K562 (cell line): ENCODE data around the gene TANGO6. TPM values are rescaled to one million over a fixed set of nuclear protein-coding genes. Genes with fewer than 3 reads are reported as not detected.

Experiments
- ATAC-seq: fragments of 200-7000 bp; cut with Tn5 transposase; 3 replicates; pipeline ENCODE4 v1.9.1; 2020; ENCODE audit warnings: moderate library complexity
- BruUV-seq: library from RNA; stranded (reverse); fragments of 400-500 nt; replicated peaks from 2 replicates; lab custom pipeline; 2021; lab: Mats Ljungman, UMichigan
- CTCF ChIA-PET: fragments of 300-600 bp; formaldehyde crosslinking; extraction: SDS; loops from one replicate; lab custom pipeline; 2021; ENCODE audit warnings: low intra/inter-chr PET ratio; lab: Yijun Ruan, JAX
- POLR2A ChIA-PET: fragments of 300-600, 350-650 bp; sonication (Branson Sonifier 250); formaldehyde crosslinking; extraction: SDS; loops from one replicate; lab custom pipeline; 2021; ENCODE audit warnings: antibody characterized with exemption, inconsistent platforms; lab: Yijun Ruan, JAX
- DNase-seq, 4 experiments: peaks; one replicate each; pipeline versions ENCODE4 v3.0.0 to v3.0.0-alpha.2; 2011 to 2018; ENCODE audit warnings: low spot score in 3 of 4, mixed read lengths in 3 of 4; ENCODE audit errors: extremely low read depth in 1 of 4
- FAIRE-seq: peaks from 2 replicates; lab custom pipeline; 2011; peaks lifted over from hg19 to GRCh38; lab: Jason Lieb, UNC
- H2AFZ ChIP-seq: 2 replicates; pipeline ENCODE4 v1.6.0; 2011; ENCODE audit warnings: low read depth, low read length, control low read depth, inconsistent platforms
- H3K27ac ChIP-seq: fragments of 200-600 bp; 3 replicates; pipeline ENCODE4 v1.8.0; 2011; ENCODE audit warnings: low read depth, mild to moderate bottlenecking, control low read depth, inconsistent platforms, low read length, moderate library complexity, mixed read lengths; ENCODE audit errors: extremely low read depth
- H3K27me3 ChIP-seq, 2 experiments: fragments of 300-600 bp in 1 of 2; 2 replicates in 1 of 2; 3 replicates in 1 of 2; pipeline versions ENCODE4 v1.6.0 to v1.8.0; 2011; ENCODE audit warnings: inconsistent platforms in 2 of 2, low read length in 2 of 2, mild to moderate bottlenecking in 1 of 2, mixed read lengths in 1 of 2, moderate library complexity in 1 of 2; ENCODE audit not compliant: control insufficient read depth in 2 of 2, insufficient read depth in 2 of 2
- H3K36me3 ChIP-seq: fragments of 300-600 bp; 3 replicates; pipeline ENCODE4 v1.8.0; 2011; ENCODE audit warnings: mild to moderate bottlenecking, low read length, inconsistent platforms; ENCODE audit not compliant: control insufficient read depth, insufficient read depth
- H3K4me1 ChIP-seq, 2 experiments: fragments of 200-600 bp in 1 of 2; replicated peaks in 1 of 2; 2 replicates in 1 of 2; 3 replicates in 1 of 2; pipeline versions ENCODE4 v1.5.1 to v1.8.0; 2011; ENCODE audit warnings: inconsistent platforms in 2 of 2, low read length in 2 of 2, mild to moderate bottlenecking in 1 of 2, mixed read lengths in 1 of 2, moderate library complexity in 1 of 2; ENCODE audit not compliant: control insufficient read depth in 2 of 2, insufficient read depth in 2 of 2
- H3K4me2 ChIP-seq: 2 replicates; pipeline ENCODE4 v1.6.1; 2011; ENCODE audit warnings: low read length, control low read depth, inconsistent platforms, mixed read lengths; ENCODE audit not compliant: insufficient read depth
- H3K4me3 ChIP-seq: fragments of 200-600 bp; sonication (generic), shearing (Covaris generic); 2 replicates; pipeline ENCODE4 v1.5.1; 2016; ENCODE audit warnings: control low read depth, inconsistent platforms
- H3K79me2 ChIP-seq: fragments of 200-600 bp; 3 replicates; pipeline ENCODE4 v1.8.0; 2011; ENCODE audit warnings: low read length, inconsistent platforms; ENCODE audit not compliant: control insufficient read depth, insufficient read depth
- H3K9ac ChIP-seq, 2 experiments: 2 replicates each; pipeline versions ENCODE4 v1.6.0 to v1.6.1; 2011; ENCODE audit warnings: low read depth in 2 of 2, low read length in 2 of 2, control low read depth in 1 of 2, inconsistent platforms in 1 of 2, mild to moderate bottlenecking in 1 of 2, mixed read lengths in 1 of 2; ENCODE audit not compliant: insufficient read depth in 1 of 2
- H3K9me1 ChIP-seq: one replicate; pipeline ENCODE4 v1.6.0; 2011; ENCODE audit warnings: inconsistent platforms, mild to moderate bottlenecking, low read length, moderate library complexity; ENCODE audit not compliant: control insufficient read depth, insufficient read depth
- H3K9me3 ChIP-seq: replicated peaks from 2 replicates; pipeline ENCODE4 v1.5.1; 2011; ENCODE audit warnings: low read depth, low read length, inconsistent platforms; ENCODE audit not compliant: control insufficient read depth, insufficient read depth
- H4K20me1 ChIP-seq: replicated peaks from 2 replicates; pipeline ENCODE4 v1.6.1; 2011; ENCODE audit warnings: low read length, inconsistent platforms, mixed read lengths; ENCODE audit not compliant: control insufficient read depth, insufficient read depth
- ARID2 ChIP-seq: fragments of 450-650 bp; IDR thresholded peaks from 2 replicates; pipeline ENCODE4 v1.6.1; 2017; ENCODE audit warnings: antibody characterized with exemption, mild to moderate bottlenecking
- ATF1 ChIP-seq, 2 experiments: fragments of 450-650 bp in 1 of 2; IDR thresholded peaks; 2 replicates each; pipeline ENCODE4 v1.6.1; 2016; ENCODE audit warnings: missing compliant biosample characterization in 1 of 2, missing genetic modification characterization in 1 of 2
- BCL6 ChIP-seq: fragments of 250-450 bp; sonication (Bioruptor Pico); IDR thresholded peaks from 2 replicates; pipeline ENCODE4 v1.4.0; 2020
- CBFA2T3 ChIP-seq: fragments of 450-650 bp; IDR thresholded peaks from 2 replicates; pipeline ENCODE4 v1.6.1; 2017
- CEBPG ChIP-seq, 3 experiments: fragments of 200-800 bp in 1 of 3; sonication (Bioruptor generic) in 1 of 3; sonication (generic) in 1 of 3; formaldehyde crosslinking in 1 of 3; IDR thresholded peaks in 2 of 3; conservative IDR thresholded peaks in 1 of 3; 2 replicates each; pipeline versions ENCODE4 v1.6.1 to v1.8.0; 2016 to 2022; ENCODE audit warnings: missing compliant biosample characterization in 2 of 3, missing genetic modification characterization in 2 of 3, mild to moderate bottlenecking in 1 of 3, missing genetic modification reagents in 1 of 3
- FOXP1 ChIP-seq: sonication (generic); formaldehyde crosslinking; IDR thresholded peaks from 2 replicates; pipeline ENCODE4 v1.8.0; 2022; ENCODE audit warnings: mild to moderate bottlenecking, missing genetic modification reagents
- PRPF4 ChIP-seq: fragments of 200-400 bp; formaldehyde crosslinking; IDR thresholded peaks from one replicate; pipeline ENCODE4 v1.6.1; 2017; ENCODE audit warnings: low read length, low read depth, mild to moderate bottlenecking; ENCODE audit not compliant: insufficient read depth, poor library complexity, severe bottlenecking
- RBM15 ChIP-seq: fragments of 200-400 bp; formaldehyde crosslinking; IDR thresholded peaks from 2 replicates; pipeline ENCODE4 v1.6.1; 2018; ENCODE audit warnings: mild to moderate bottlenecking, low read length, moderate library complexity; ENCODE audit not compliant: insufficient read depth
- RBM17 ChIP-seq: fragments of 200-400 bp; formaldehyde crosslinking; IDR thresholded peaks from 2 replicates; pipeline ENCODE4 v1.6.1; 2017; ENCODE audit warnings: low read depth, mild to moderate bottlenecking, low read length, borderline replicate concordance
- TCF7L2 ChIP-seq: fragments of 150-350 bp; IDR thresholded peaks from 2 replicates; pipeline ENCODE4 v1.6.1; 2016; ENCODE audit warnings: low read depth, mild to moderate bottlenecking, low read length, moderate library complexity
- TSC22D4 ChIP-seq: fragments of 450-650 bp; IDR thresholded peaks from 2 replicates; pipeline ENCODE4 v1.6.1; 2016; ENCODE audit warnings: missing genetic modification characterization, missing biosample characterization, control low read depth
- ZBED1 ChIP-seq: IDR thresholded peaks from 2 replicates; pipeline ENCODE4 v1.6.1; 2014
- WGBS: fragments of 100-300 bp; shearing (Covaris generic); methylation state at CpG from one replicate; pipeline ENCODE4 v1.1.6; 2016; ENCODE audit warnings: low coverage, mixed read lengths; ENCODE audit not compliant: insufficient coverage; ENCODE audit errors: missing lambda C conversion rate; 5-methylcytosine and 5-hydroxymethylcytosine counted together
- in situ Hi-C: fragments of 300-500 bp; cut with MboI; formaldehyde crosslinking; loops from 4 replicates; pipeline ENCODE4 v1.15.0; 2018; ENCODE audit warnings: inconsistent platforms, mixed read lengths
- intact Hi-C: fragments of 100-400 bp; cut with micrococcal nuclease; formaldehyde crosslinking; loops from 2 replicates; pipeline ENCODE4 v1.14.2; 2022
- polyA plus RNA-seq, 8 experiments: library from polyadenylated mRNA; depleted of rRNA in 4 of 8; stranded (reverse) in 5 of 8; unstranded in 3 of 8; fragments of >200 nt; fragmentation: Nextera tagmentation in 2 of 8; fragmentation: Illumina TruSeq in 1 of 8; extraction: Ambion mirVana in 2 of 8; extraction: Trizol in 1 of 8; gene quantifications; 2 replicates each; pipeline versions ENCODE4 v1.2.1 to v1.2.3, GENCODE V29; 2011 to 2014; ENCODE audit warnings: inconsistent platforms in 1 of 8, missing spikeins in 1 of 8
- total RNA-seq, 7 experiments: library from RNA; depleted of rRNA in 6 of 7; stranded (reverse); fragments of >200 nt in 6 of 7; fragmentation: Illumina TruSeq in 2 of 7; extraction: Trizol in 2 of 7; gene quantifications; 2 replicates each; pipeline versions ENCODE4 v1.2.1 to v1.2.3, GENCODE V29; 2011 to 2021; ENCODE audit warnings: low replicate concordance in 1 of 7
- TF ChIP-seq, protein P1 (sequence below): sonication (generic); formaldehyde crosslinking; IDR thresholded peaks from 2 replicates; pipeline ENCODE4 v1.8.0; 2022; ENCODE audit warnings: mild to moderate bottlenecking, missing genetic modification reagents
- TF ChIP-seq, protein P2 (sequence below): sonication (generic); formaldehyde crosslinking; IDR thresholded peaks from 2 replicates; pipeline ENCODE4 v1.8.1; 2023; ENCODE audit warnings: mild to moderate bottlenecking, missing genetic modification reagents

The TANGO6 gene
- total and polyA plus RNA-seq, 9 of the 15 experiments (the other 6 are each of a cell fraction or from before 2014, with no cell fraction given) = 1.6 to 15.2 (median 9.6) TPM

DNA sequence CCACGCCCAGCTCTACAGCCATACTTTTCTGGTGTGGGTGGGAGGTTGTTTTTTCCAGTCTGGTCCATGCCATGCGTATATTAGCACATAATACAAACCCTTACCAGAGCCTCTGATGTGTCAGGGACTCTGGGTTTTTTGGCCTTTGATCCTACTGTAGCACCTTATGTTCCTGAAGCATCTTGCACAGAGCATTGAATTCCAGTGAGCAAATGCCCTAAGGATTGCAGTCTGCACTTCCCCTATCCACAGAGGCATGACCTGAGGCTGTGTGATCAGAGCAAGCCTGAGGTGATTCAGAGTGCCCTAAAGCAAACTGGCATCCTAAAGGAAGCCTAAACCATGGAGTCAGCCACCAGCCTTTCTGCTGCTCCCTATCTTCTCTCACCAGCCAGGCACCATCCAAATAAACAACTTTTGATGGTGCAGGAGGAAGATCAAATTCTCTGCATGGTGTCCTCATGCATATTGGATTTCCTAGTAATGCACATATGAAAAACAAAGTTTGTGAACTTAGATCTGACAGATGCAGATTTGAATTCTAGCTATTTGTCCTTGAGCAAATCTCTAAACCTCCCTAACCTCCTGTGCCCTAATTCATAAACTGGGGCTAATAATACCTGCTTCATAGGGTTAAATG, 220.9 kb downstream of the TANGO6 start (continued):
- TF ChIP-seq PRPF4 (no peak), TSC22D4 (tag) (no peak), TCF7L2 (no peak), FOXP1 (no peak)
- TF ChIP-seq, protein P1, sequence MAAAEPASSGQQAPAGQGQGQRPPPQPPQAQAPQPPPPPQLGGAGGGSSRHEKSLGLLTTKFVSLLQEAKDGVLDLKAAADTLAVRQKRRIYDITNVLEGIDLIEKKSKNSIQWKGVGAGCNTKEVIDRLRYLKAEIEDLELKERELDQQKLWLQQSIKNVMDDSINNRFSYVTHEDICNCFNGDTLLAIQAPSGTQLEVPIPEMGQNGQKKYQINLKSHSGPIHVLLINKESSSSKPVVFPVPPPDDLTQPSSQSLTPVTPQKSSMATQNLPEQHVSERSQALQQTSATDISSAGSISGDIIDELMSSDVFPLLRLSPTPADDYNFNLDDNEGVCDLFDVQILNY (CRISPR knock-in tag) = no peak

DNA sequence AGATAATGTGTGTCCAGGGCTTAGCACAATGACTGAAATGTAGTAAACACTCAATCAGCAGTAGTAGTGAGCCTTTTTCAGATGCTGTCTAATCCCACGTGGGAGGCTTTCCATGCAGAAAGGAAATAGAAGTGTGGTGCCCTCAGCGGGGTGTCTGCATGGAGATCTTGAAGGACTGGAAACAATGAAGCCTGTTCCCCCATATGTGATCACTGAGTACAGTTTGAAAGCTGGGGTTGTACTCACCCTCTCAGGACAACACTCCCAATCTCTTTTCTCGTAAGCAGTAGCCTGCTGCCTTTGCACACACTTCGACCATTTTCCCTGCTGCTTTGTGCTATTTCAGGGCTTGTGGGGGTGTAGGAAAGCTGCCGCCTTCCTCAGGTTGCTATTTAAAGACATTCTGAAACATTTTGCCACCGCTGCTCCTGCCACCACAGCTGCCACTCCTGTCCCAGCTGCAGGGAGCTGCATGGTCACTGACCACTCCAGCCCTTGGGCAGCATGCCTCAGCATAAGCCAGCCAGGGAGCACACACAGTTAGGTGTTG, 221.5 kb downstream of the TANGO6 start:
- no peak; the same call in 2 of the 3 replicates for ATAC-seq
- 30% methylated on average over 6 of the region's 6 CpGs for WGBS
- FAIRE-seq = no peak
- ChIA-PET CTCF (no interaction called here), POLR2A (interaction anchor here (0.9 to 1.8 kb wide), 3 partner anchors 9 to 12 kb away, joined by 3 to 8 read pairs (median 4); no protein-coding TSS in a partner anchor)
- 0 out of 2 replicates have a peak, but pooled peaks cover 2% of the 10 kb centered on the region for H4K20me1 ChIP-seq
- no peaks in the 10 kb centered on the region; a peak in 1 of 5 replicates for H3K4me1 ChIP-seq
- no peaks in the 10 kb centered on the region for H3K36me3 ChIP-seq
- no TSS peak for BruUV-seq
- no peak for DNase-seq
- H3K27ac ChIP-seq = no peak overlapping the region
- TF ChIP-seq RBM15 (no peak), BCL6 (CRISPR knock-in tag) (no peak), RBM17 (no peak), CBFA2T3 (no peak), ATF1 (CRISPR knock-in tag; IDR thresholded peaks at IDR 0.05) (no peak), ATF1 (tag; IDR thresholded peaks at IDR 0.05) (no peak), ZBED1 (no peak), ARID2 (no peak), CEBPG (CRISPR knock-in tag; IDR thresholded peaks at IDR 0.05) (no peak), CEBPG (tag; conservative IDR thresholded peaks at IDR 0.05 in 1 of 2, IDR thresholded peaks at IDR 0.05 in 1 of 2) (no peak)
- TF ChIP-seq, protein P2, sequence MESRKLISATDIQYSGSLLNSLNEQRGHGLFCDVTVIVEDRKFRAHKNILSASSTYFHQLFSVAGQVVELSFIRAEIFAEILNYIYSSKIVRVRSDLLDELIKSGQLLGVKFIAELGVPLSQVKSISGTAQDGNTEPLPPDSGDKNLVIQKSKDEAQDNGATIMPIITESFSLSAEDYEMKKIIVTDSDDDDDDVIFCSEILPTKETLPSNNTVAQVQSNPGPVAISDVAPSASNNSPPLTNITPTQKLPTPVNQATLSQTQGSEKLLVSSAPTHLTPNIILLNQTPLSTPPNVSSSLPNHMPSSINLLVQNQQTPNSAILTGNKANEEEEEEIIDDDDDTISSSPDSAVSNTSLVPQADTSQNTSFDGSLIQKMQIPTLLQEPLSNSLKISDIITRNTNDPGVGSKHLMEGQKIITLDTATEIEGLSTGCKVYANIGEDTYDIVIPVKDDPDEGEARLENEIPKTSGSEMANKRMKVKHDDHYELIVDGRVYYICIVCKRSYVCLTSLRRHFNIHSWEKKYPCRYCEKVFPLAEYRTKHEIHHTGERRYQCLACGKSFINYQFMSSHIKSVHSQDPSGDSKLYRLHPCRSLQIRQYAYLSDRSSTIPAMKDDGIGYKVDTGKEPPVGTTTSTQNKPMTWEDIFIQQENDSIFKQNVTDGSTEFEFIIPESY (CRISPR knock-in tag) = no peak
- no peaks in the 10 kb centered on the region for H3K9me1 ChIP-seq
- peak overlapping the region in 1 of 2 experiments; percentile 55; a peak in 1 of 4 replicates for H3K9ac ChIP-seq
- H3K4me2 ChIP-seq = no peak overlapping the region
- H2AFZ ChIP-seq = no peak overlapping the region
- H3K4me3 ChIP-seq = no peak overlapping the region
- H3K79me2 ChIP-seq = no peaks in the 10 kb centered on the region
- in situ Hi-C loops (no loop called here), intact Hi-C loops (no loop called here)
- H3K27me3 ChIP-seq = no peaks in the 10 kb centered on the region
- no peaks in the 10 kb centered on the region for H3K9me3 ChIP-seq
